GM18517 (cell line): ENCODE results near the gene CFAP221.

Source experiments
- ATAC-seq: cut with Tn5 transposase; IDR thresholded peaks from one replicate; pipeline ENCODE4 v1.9.1; 2021; ENCODE audit warnings: mild to moderate bottlenecking, moderate library complexity; ENCODE audit not compliant: unreplicated experiment

Gene CFAP221

GRCh38 chr2:119544075-119544938, at the start of gene CFAP221:
Gene CFAP221, plus strand, starts transcription at chr2:119544449. Its CDS starts 1,683 bp downstream, at chr2:119546132.
- peak; percentile 70 for ATAC-seq

GRCh38 chr2:119495948-119496347, 48.3 kb upstream of the CFAP221 start:
- ATAC-seq: no peak

- no peak for ATAC-seq
These were observed 47.6 kb upstream of the CFAP221 start for GRCh38 chr2:119496682-119497081.

GRCh38 chr2:119508756-119509155, 35.5 kb upstream of the CFAP221 start:
- ATAC-seq: no peak

- ATAC-seq: no peak
These were observed 32.3 kb upstream of the CFAP221 start for GRCh38 chr2:119511989-119512388.

GRCh38 chr2:119512946-119513345, 31.3 kb upstream of the CFAP221 start:
- no peak for ATAC-seq

- ATAC-seq: no peak
These were observed 30.4 kb upstream of the CFAP221 start for GRCh38 chr2:119513832-119514231.

GRCh38 chr2:119516121-119516520, 28.1 kb upstream of the CFAP221 start:
- no peak for ATAC-seq

- peak; percentile 83 for ATAC-seq
These were observed 26.8 kb upstream of the CFAP221 start for GRCh38 chr2:119517433-119517832.

GRCh38 chr2:119518401-119519056, 25.7 kb upstream of the CFAP221 start:
- no peak for ATAC-seq

GRCh38 chr2:119519057-119519408, 25.2 kb upstream of the CFAP221 start:
- ATAC-seq: no peak

- no peak for ATAC-seq
These were observed 23.4 kb upstream of the CFAP221 start for GRCh38 chr2:119520696-119521432.

- no peak for ATAC-seq
These were observed 22.7 kb upstream of the CFAP221 start for GRCh38 chr2:119521433-119522050.

GRCh38 chr2:119522671-119523070, 21.6 kb upstream of the CFAP221 start:
- ATAC-seq: no peak

GRCh38 chr2:119523383-119523951, 20.8 kb upstream of the CFAP221 start:
- no peak for ATAC-seq

- ATAC-seq: no peak
These were observed 20.1 kb upstream of the CFAP221 start, which contains the start of gene SCTR for GRCh38 chr2:119523952-119524694. Gene SCTR, minus strand, starts transcription at chr2:119524483. Its CDS starts 257 bp downstream, at chr2:119524226.

- no peak for ATAC-seq
These were observed 18.6 kb upstream of the CFAP221 start for GRCh38 chr2:119525614-119526013.

GRCh38 chr2:119527999-119528398, 16.2 kb upstream of the CFAP221 start:
- ATAC-seq: no peak

GRCh38 chr2:119531292-119531691, 13.0 kb upstream of the CFAP221 start:
- ATAC-seq: no peak

GRCh38 chr2:119533560-119533959, 10.7 kb upstream of the CFAP221 start:
- no peak for ATAC-seq
